GM23338 (cell line): ENCODE results near the gene HTRA2. TPM values are rescaled to one million over a fixed set of nuclear protein-coding genes. Genes with fewer than 3 reads are reported as not detected.

Experiments
- ATAC-seq: fragments of 200-7000 bp; cut with Tn5 transposase; 3 replicates; pipeline ENCODE4 v1.9.1; 2020
- DNase-seq: peaks from one replicate; pipeline ENCODE4 v3.0.0-alpha.2; 2015; ENCODE audit warnings: low spot score
- H2AFZ ChIP-seq: fragments of 200-600 bp; sonication (generic); 2 replicates; pipeline ENCODE4 v1.8.0; 2016; ENCODE audit warnings: antibody characterized with exemption, mild to moderate bottlenecking, moderate library complexity
- H3F3A ChIP-seq: fragments of 200-600 bp; sonication (generic); replicated peaks from 2 replicates; pipeline ENCODE4 v1.8.0; 2017; ENCODE audit warnings: antibody characterized with exemption, mixed run types, low read depth
- H3K27ac ChIP-seq: fragments of 200-600 bp; sonication (generic); 2 replicates; pipeline ENCODE4 v1.6.1; 2016; ENCODE audit warnings: low read depth
- H3K27me3 ChIP-seq: fragments of 200-600 bp; sonication (generic); 2 replicates; pipeline ENCODE4 v1.8.0; 2016; ENCODE audit warnings: mild to moderate bottlenecking, mixed run types, moderate library complexity; ENCODE audit not compliant: insufficient read depth
- H3K36me3 ChIP-seq: fragments of 200-600 bp; sonication (generic); 2 replicates; pipeline ENCODE4 v1.8.0; 2016; ENCODE audit warnings: mild to moderate bottlenecking; ENCODE audit not compliant: insufficient read depth
- H3K4me1 ChIP-seq: fragments of 200-600 bp; sonication (generic); 2 replicates; pipeline ENCODE4 v1.8.0; 2016; ENCODE audit warnings: mild to moderate bottlenecking, moderate library complexity; ENCODE audit not compliant: insufficient read depth
- H3K4me2 ChIP-seq: fragments of 200-600 bp; sonication (generic); 2 replicates; pipeline ENCODE4 v1.7.1; 2017; ENCODE audit warnings: mixed run types
- H3K4me3 ChIP-seq: fragments of 200-600 bp; sonication (generic); 2 replicates; pipeline ENCODE4 v1.6.1; 2016; ENCODE audit warnings: mixed run types
- H3K79me2 ChIP-seq: fragments of 200-600 bp; sonication (generic); replicated peaks from 2 replicates; pipeline ENCODE4 v1.8.0; 2017; ENCODE audit warnings: mild to moderate bottlenecking; ENCODE audit not compliant: insufficient read depth
- H3K9me2 ChIP-seq: fragments of 200-600 bp; sonication (generic); 2 replicates; pipeline ENCODE4 v1.8.0; 2017; ENCODE audit not compliant: insufficient read depth
- H4K20me1 ChIP-seq: fragments of 200-600 bp; sonication (generic); replicated peaks from 2 replicates; pipeline ENCODE4 v1.8.0; 2017; ENCODE audit warnings: mild to moderate bottlenecking; ENCODE audit not compliant: insufficient read depth
- H3K27ac Mint-ChIP-seq: 2 replicates; pipeline ENCODE4 v1.8.0; 2020; ENCODE audit warnings: inconsistent platforms, mild to moderate bottlenecking, moderate library complexity, mixed read lengths
- H3K27me3 Mint-ChIP-seq: 3 replicates; pipeline ENCODE4 v1.8.0; 2022; ENCODE audit warnings: low read depth, mild to moderate bottlenecking, moderate library complexity, mixed read lengths, inconsistent platforms; ENCODE audit not compliant: insufficient read depth, poor library complexity
- H3K36me3 Mint-ChIP-seq: 3 replicates; pipeline ENCODE4 v1.8.0; 2021; ENCODE audit warnings: low read depth, mild to moderate bottlenecking, inconsistent platforms, moderate library complexity, mixed read lengths
- H3K4me1 Mint-ChIP-seq: 3 replicates; pipeline ENCODE4 v1.8.0; 2020; ENCODE audit warnings: mild to moderate bottlenecking, inconsistent platforms, mixed read lengths
- H3K4me3 Mint-ChIP-seq: 3 replicates; pipeline ENCODE4 v1.8.0; 2021; ENCODE audit warnings: moderate library complexity, mild to moderate bottlenecking, inconsistent platforms, mixed read lengths
- H3K9me3 Mint-ChIP-seq: 3 replicates; pipeline ENCODE4 v1.8.0; 2020; ENCODE audit warnings: moderate library complexity, mild to moderate bottlenecking, inconsistent platforms, mixed read lengths
- CTCF ChIP-seq, 2 experiments: fragments of 200-600 bp in 1 of 2; sonication (generic) in 1 of 2; conservative IDR thresholded peaks; 2 replicates each; pipeline versions ENCODE4 v1.5.1 to v1.6.1; 2016 to 2017; ENCODE audit warnings: antibody characterized with exemption in 2 of 2, low read depth in 2 of 2, mild to moderate bottlenecking in 2 of 2, moderate library complexity in 1 of 2
- ETS1 ChIP-seq: IDR thresholded peaks from 2 replicates; pipeline ENCODE4 v1.6.1; 2016; ENCODE audit warnings: antibody characterized with exemption
- EZH2 ChIP-seq: fragments of 200-600 bp; sonication (generic); IDR thresholded peaks from one replicate; pipeline ENCODE4 v1.8.0; 2017; ENCODE audit warnings: antibody characterized with exemption, mild to moderate bottlenecking, low read depth; ENCODE audit not compliant: unreplicated experiment
- EZH2phosphoT487 ChIP-seq: fragments of 200-600 bp; sonication (generic); IDR thresholded peaks from one replicate; pipeline ENCODE4 v1.8.1; 2018; ENCODE audit warnings: antibody characterized with exemption; ENCODE audit not compliant: unreplicated experiment
- JUNB ChIP-seq: IDR thresholded peaks from one replicate; pipeline ENCODE4 v1.6.1; 2016; ENCODE audit warnings: antibody characterized with exemption; ENCODE audit not compliant: unreplicated experiment
- NANOG ChIP-seq: IDR thresholded peaks from 2 replicates; pipeline ENCODE4 v1.6.1; 2016; ENCODE audit warnings: antibody characterized with exemption, borderline replicate concordance
- POLR2AphosphoS5 ChIP-seq: IDR thresholded peaks from 2 replicates; pipeline ENCODE4 v1.6.1; 2016; ENCODE audit warnings: antibody characterized with exemption, low read depth
- REST ChIP-seq: IDR thresholded peaks from one replicate; pipeline ENCODE4 v1.6.1; 2018; ENCODE audit warnings: antibody characterized with exemption; ENCODE audit not compliant: unreplicated experiment
- STAT1 ChIP-seq: IDR thresholded peaks from one replicate; pipeline ENCODE4 v1.6.1; 2016; ENCODE audit warnings: antibody characterized with exemption; ENCODE audit not compliant: unreplicated experiment
- ZNF114 ChIP-seq: fragments of 250-450 bp; sonication (Bioruptor Pico); IDR thresholded peaks from 2 replicates; pipeline ENCODE4 v1.5.0; 2020; ENCODE audit warnings: mild to moderate bottlenecking, moderate library complexity
- ZNF331 ChIP-seq: fragments of 250-450 bp; sonication (Bioruptor Pico); IDR thresholded peaks from 2 replicates; pipeline ENCODE4 v1.5.0; 2020; ENCODE audit warnings: low read depth, mild to moderate bottlenecking, moderate library complexity
- polyA plus RNA-seq: library from polyadenylated mRNA; unstranded; fragments of >200 nt; fragmentation: Nextera tagmentation; extraction: Ambion mirVana; gene quantifications from 2 replicates; pipeline ENCODE4 v1.2.1, GENCODE V29; 2016
- total RNA-seq: library from RNA; depleted of rRNA; stranded (reverse); fragments of >200 nt; shearing (Covaris generic); gene quantifications from 2 replicates; pipeline ENCODE4 v1.2.3, GENCODE V29; 2014

HTRA2 gene
- total and polyA plus RNA-seq, 2 experiments from 2014 or later: 17.8 to 19.7 TPM

GRCh38 chr2:74505448-74506246 lies 24.1 kb upstream of the HTRA2 start:
- no peaks in the 10 kb centered on the region; the same call in 1 of the 3 replicates for H3K9me3 Mint-ChIP-seq
- no peak overlapping the region for H3K4me3 ChIP-seq
- DNase-seq (no peak), ATAC-seq (no peak)
- no peak for TF ChIP-seq STAT1
- no peak for TF ChIP-seq NANOG
- no peak overlapping the region for H2AFZ ChIP-seq
- peaks cover 36% of the 10 kb centered on the region for H3K4me1 ChIP-seq
- H3K4me3 Mint-ChIP-seq: no peak overlapping the region; the same call in 2 of the 3 replicates
- peaks cover 44% of the 10 kb centered on the region for H3K4me1 Mint-ChIP-seq
- no peaks in the 10 kb centered on the region for H3K9me2 ChIP-seq
- H3K4me2 ChIP-seq: no peak overlapping the region
- H3K36me3 ChIP-seq: peaks cover 7% of the 10 kb centered on the region; the same call in 1 of the 2 replicates
- peaks cover 92% of the 10 kb centered on the region for H3K27me3 ChIP-seq
- no peak overlapping the region for H3K27ac Mint-ChIP-seq
- peaks cover 20% of the 10 kb centered on the region for H3F3A ChIP-seq
- peaks cover 8% of the 10 kb centered on the region for H3K79me2 ChIP-seq
- peaks cover 6% of the 10 kb centered on the region for H4K20me1 ChIP-seq
- no peak overlapping the region for H3K27ac ChIP-seq
- peaks cover 96% of the 10 kb centered on the region for H3K27me3 Mint-ChIP-seq
- H3K36me3 Mint-ChIP-seq: peaks cover 28% of the 10 kb centered on the region

- H3K27ac Mint-ChIP-seq: peak within 1 kb of the TSS; percentile 99
- Histone ChIP-seq H3K27ac (peak within 1 kb of the TSS; percentile 91), H3K4me3 (peak within 1 kb of the TSS; percentile 79), H3K9me2 (no peaks in the 10 kb centered on the region), H3F3A (peaks cover 11% of the 10 kb centered on the region), H3K27me3 (peaks cover 92% of the 10 kb centered on the region), H4K20me1 (peaks cover 3% of the 10 kb centered on the region), H3K36me3 (peaks cover 7% of the 10 kb centered on the region; the same call in 1 of the 2 replicates), H2AFZ (peak within 1 kb of the TSS; percentile 94), H3K4me2 (peak within 1 kb of the TSS; percentile 86), H3K4me1 (peaks cover 21% of the 10 kb centered on the region), H3K79me2 (peaks cover 8% of the 10 kb centered on the region)
- ATAC-seq (peak; percentile 78), DNase-seq (peak; percentile 100)
- peaks cover 28% of the 10 kb centered on the region for H3K36me3 Mint-ChIP-seq
- H3K9me3 Mint-ChIP-seq: peaks cover 8% of the 10 kb centered on the region
- peaks cover 31% of the 10 kb centered on the region for H3K4me1 Mint-ChIP-seq
- peaks cover 96% of the 10 kb centered on the region for H3K27me3 Mint-ChIP-seq
- peak within 1 kb of the TSS; percentile 98 for H3K4me3 Mint-ChIP-seq
- TF ChIP-seq POLR2AphosphoS5: peak; percentile 48
- no peak for TF ChIP-seq REST
- TF ChIP-seq ZNF331 (CRISPR knock-in tag): no peak
- TF ChIP-seq CTCF (conservative IDR thresholded peaks at IDR 0.05; ENCODE audit: low read depth in 2 of 2): peak; percentile 37 to 77
- peak; percentile 49; the same call in 1 of the 2 replicates for TF ChIP-seq ETS1
- TF ChIP-seq EZH2: no peak
- TF ChIP-seq ZNF114 (CRISPR knock-in tag): no peak
- TF ChIP-seq JUNB: no peak
- no peak for TF ChIP-seq STAT1
- no peak for TF ChIP-seq EZH2phosphoT487
Measured at GRCh38 chr2:74507145-74507925, 22.4 kb upstream of the HTRA2 start, which contains the start of gene PCGF1. TSS of gene PCGF1 (minus strand) at chr2:74507695. CDS start at chr2:74507668, 27 bp downstream.
